GM12873 (cell line): ENCODE data around the gene SLC22A23.

Experiments
- CTCF ChIP-seq: IDR thresholded peaks from 2 replicates; pipeline ENCODE4 v1.5.1; 2012; ENCODE audit warnings: low read depth, mild to moderate bottlenecking, moderate library complexity, low read length, control low read depth; ENCODE audit not compliant: insufficient read depth; ENCODE audit errors: missing control alignments

The SLC22A23 gene

GRCh38 chr6:3260772-3261517 is 195.9 kb downstream of the SLC22A23 start:
- TF ChIP-seq CTCF: no peak

- no peak for TF ChIP-seq CTCF
Measured at GRCh38 chr6:3260296-3260695, 196.6 kb downstream of the SLC22A23 start.

- TF ChIP-seq CTCF: peak; percentile 40
Measured at GRCh38 chr6:3259491-3259958, 197.3 kb downstream of the SLC22A23 start.

GRCh38 chr6:3258720-3259490 is 197.9 kb downstream of the SLC22A23 start, which contains the start of gene PSMG4:
Gene PSMG4 (plus strand): TSS chr6:3258947. CDS start chr6:3259023, 76 bp downstream.
- TF ChIP-seq CTCF: no peak

- no peak for TF ChIP-seq CTCF
Measured at GRCh38 chr6:3258201-3258600, 198.6 kb downstream of the SLC22A23 start.

- no peak for TF ChIP-seq CTCF
Measured at GRCh38 chr6:3253597-3253961, 203.3 kb downstream of the SLC22A23 start.

- TF ChIP-seq CTCF: no peak
Measured at GRCh38 chr6:3252861-3253596, 203.8 kb downstream of the SLC22A23 start.
